ENCODE measurements around the gene COMT.

DNA sequence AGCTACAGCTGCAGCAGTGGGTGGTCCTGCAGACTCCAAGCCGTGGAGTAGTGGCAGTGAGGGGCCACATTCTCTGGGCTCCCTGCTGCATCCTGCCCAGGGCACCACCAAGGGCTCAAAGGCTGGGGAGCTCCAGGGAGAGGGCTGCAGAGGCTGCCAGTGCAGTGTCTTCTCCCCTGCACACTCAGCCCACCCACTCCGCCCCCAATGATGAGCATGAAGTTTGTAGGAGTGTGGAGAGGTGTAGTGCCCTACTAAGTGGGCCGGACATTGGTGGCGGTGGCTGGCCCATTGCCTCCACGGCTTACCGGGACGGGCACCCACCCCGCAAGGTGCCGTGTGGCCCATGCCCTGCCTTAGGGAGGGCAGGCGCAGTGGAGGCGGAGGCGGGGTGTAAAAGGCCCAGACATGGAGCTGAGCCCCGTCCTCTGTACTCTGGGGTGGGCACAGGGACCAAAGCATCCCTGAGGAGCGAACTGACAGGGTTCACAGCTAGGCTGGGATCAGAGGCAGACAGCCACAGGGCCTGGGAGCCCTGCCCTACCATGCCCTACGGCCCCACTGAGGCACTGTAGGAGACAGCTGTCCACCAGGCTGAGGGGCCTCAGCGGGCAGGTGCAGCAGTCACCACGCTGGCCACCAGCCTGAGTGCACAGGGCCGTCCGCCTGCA lies 56.1 kb downstream of the COMT start:
- TF ChIP-seq GATA2 (IDR thresholded peaks at IDR 0.05; ENCODE audit: low read depth, low read length) = no peak
- no peak for TF ChIP-seq GATA3 (IDR thresholded peaks at IDR 0.05; ENCODE audit: low read depth, low read length)
